ENCODE measurements around the gene MC1R.
"Not testable (repeated sequence)": the region's sequence is repeated elsewhere in the genome, so short reads cannot be mapped to it uniquely, and the experiment has no call there.

Gene MC1R

GRCh38 chr16:89931305-89931896 is 12.7 kb downstream of the MC1R start:
- no peak for ATAC-seq (ENCODE audit: insufficient read depth, low read depth)
- TF ChIP-seq EZH2 (IDR thresholded peaks at IDR 0.05; ENCODE audit: borderline replicate concordance, low read depth, low read length, severe bottlenecking), result no peak
- TF ChIP-seq, protein P1, sequence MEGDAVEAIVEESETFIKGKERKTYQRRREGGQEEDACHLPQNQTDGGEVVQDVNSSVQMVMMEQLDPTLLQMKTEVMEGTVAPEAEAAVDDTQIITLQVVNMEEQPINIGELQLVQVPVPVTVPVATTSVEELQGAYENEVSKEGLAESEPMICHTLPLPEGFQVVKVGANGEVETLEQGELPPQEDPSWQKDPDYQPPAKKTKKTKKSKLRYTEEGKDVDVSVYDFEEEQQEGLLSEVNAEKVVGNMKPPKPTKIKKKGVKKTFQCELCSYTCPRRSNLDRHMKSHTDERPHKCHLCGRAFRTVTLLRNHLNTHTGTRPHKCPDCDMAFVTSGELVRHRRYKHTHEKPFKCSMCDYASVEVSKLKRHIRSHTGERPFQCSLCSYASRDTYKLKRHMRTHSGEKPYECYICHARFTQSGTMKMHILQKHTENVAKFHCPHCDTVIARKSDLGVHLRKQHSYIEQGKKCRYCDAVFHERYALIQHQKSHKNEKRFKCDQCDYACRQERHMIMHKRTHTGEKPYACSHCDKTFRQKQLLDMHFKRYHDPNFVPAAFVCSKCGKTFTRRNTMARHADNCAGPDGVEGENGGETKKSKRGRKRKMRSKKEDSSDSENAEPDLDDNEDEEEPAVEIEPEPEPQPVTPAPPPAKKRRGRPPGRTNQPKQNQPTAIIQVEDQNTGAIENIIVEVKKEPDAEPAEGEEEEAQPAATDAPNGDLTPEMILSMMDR (IDR thresholded peaks at IDR 0.05; ENCODE audit: borderline replicate concordance, extremely low read depth, low read length, poor library complexity, severe bottlenecking), result no peak

DNA sequence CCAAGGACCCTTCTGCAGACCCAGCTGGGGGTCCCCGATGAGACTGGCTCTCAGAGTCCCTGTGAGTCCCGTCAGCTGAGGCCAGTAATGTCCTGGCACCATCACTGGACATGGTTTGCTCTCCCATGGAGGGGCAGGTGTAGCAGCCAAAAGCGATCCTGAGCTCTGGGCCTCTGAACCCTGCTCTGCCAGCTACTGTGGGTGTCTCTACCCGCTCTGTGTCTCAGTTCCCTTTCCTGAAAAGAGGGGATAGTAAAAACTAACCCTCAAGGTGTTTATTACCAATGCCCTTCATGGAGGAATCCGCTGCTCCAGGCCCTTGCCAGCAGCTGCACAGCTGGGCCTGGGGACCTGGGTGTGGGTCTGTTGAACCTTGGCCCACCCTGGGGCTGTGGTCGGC is 13.3 kb downstream of the MC1R start:
- H3K4me2 ChIP-seq (ENCODE audit: insufficient read depth, low read length), result no peak overlapping the region

More at GRCh38 chr16:89931305-89931896, 12.7 kb downstream of the MC1R start:
- no peak overlapping the region for H2AFZ ChIP-seq (ENCODE audit: low read depth, low read length)
- no peak overlapping the region for H3K4me3 ChIP-seq (ENCODE audit: low read depth in 1 of 2, low read length in 2 of 2)
- no peaks in the 10 kb centered on the region for H3K36me3 ChIP-seq (ENCODE audit: insufficient read depth, low read length)
- no peaks in the 10 kb centered on the region for H3K9me3 ChIP-seq (ENCODE audit: insufficient read depth, low read length, severe bottlenecking)
- no peaks in the 10 kb centered on the region for H3K79me2 ChIP-seq (ENCODE audit: insufficient read depth, low read length)
- H3K4me2 ChIP-seq (ENCODE audit: insufficient read depth, low read length), result no peak overlapping the region
- no peak overlapping the region for H3K9ac ChIP-seq (ENCODE audit: low read depth, low read length)
- peaks cover 18% of the 10 kb centered on the region; the same call in 1 of the 2 replicates for H4K20me1 ChIP-seq (ENCODE audit: insufficient read depth, low read length)
- no peaks in the 10 kb centered on the region for H3K27me3 ChIP-seq (ENCODE audit: insufficient read depth, low read length, poor library complexity)
- DNase-seq, result no peak
- no peak overlapping the region for H3K27ac ChIP-seq (ENCODE audit: low read length)
- peaks cover 2% of the 10 kb centered on the region for H3K4me1 ChIP-seq (ENCODE audit: insufficient read depth, low read length)

DNA sequence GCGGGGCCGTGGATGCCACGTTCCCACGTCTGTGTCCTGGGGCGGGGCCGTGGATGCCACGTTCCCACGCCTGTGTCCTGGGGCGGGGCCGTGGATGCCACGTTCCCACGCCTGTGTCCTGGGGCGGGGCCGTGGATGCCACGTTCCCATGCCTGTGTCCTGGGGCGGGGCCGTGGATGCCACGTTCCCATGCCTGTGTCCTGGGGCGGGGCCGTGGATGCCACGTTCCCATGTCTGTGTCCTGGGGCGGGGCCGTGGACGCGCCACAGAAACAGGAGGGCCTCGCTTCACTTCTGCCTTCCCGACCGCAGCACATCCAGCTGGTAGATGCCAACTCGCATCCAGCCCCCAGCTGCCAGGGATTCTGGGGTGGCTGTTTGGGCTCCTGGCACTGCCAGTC is 15.4 kb downstream of the MC1R start:
- H4K20me1 ChIP-seq (ENCODE audit: insufficient read depth, low read length), result peaks cover 17% of the 10 kb centered on the region
- H3K27ac ChIP-seq (ENCODE audit: low read length); H3K4me3 ChIP-seq (ENCODE audit: low read depth in 1 of 2, low read length in 2 of 2); H3K36me3 ChIP-seq (ENCODE audit: insufficient read depth, low read length); H3K9me3 ChIP-seq (ENCODE audit: insufficient read depth, low read length, severe bottlenecking); H3K79me2 ChIP-seq (ENCODE audit: insufficient read depth, low read length); H2AFZ ChIP-seq (ENCODE audit: low read depth, low read length); ATAC-seq (ENCODE audit: insufficient read depth, low read depth); H3K9ac ChIP-seq (ENCODE audit: low read depth, low read length); DNase-seq; H3K27me3 ChIP-seq (ENCODE audit: insufficient read depth, low read length, poor library complexity); H3K4me2 ChIP-seq (ENCODE audit: insufficient read depth, low read length); H3K4me1 ChIP-seq (ENCODE audit: insufficient read depth, low read length): not testable (repeated sequence)

More for the DNA sequence above, 13.3 kb downstream of the MC1R start:
- no peaks in the 10 kb centered on the region for H3K4me1 ChIP-seq (ENCODE audit: insufficient read depth, low read length)
- ATAC-seq (ENCODE audit: insufficient read depth, low read depth) (no peak), DNase-seq (no peak)
- H3K9ac ChIP-seq (ENCODE audit: low read depth, low read length), result no peak overlapping the region
- no peaks in the 10 kb centered on the region for H3K27me3 ChIP-seq (ENCODE audit: insufficient read depth, low read length, poor library complexity)
- H3K36me3 ChIP-seq (ENCODE audit: insufficient read depth, low read length), result no peaks in the 10 kb centered on the region
- TF ChIP-seq, protein P1 (IDR thresholded peaks at IDR 0.05; ENCODE audit: borderline replicate concordance, extremely low read depth, low read length, poor library complexity, severe bottlenecking), result no peak
- no peak for TF ChIP-seq EZH2 (IDR thresholded peaks at IDR 0.05; ENCODE audit: borderline replicate concordance, low read depth, low read length, severe bottlenecking)
- no peaks in the 10 kb centered on the region for H3K79me2 ChIP-seq (ENCODE audit: insufficient read depth, low read length)
- no peak overlapping the region for H3K27ac ChIP-seq (ENCODE audit: low read length)
- H3K4me3 ChIP-seq (ENCODE audit: low read depth in 1 of 2, low read length in 2 of 2), result no peak overlapping the region
- no peaks in the 10 kb centered on the region for H3K9me3 ChIP-seq (ENCODE audit: insufficient read depth, low read length, severe bottlenecking)
- peaks cover 16% of the 10 kb centered on the region; the same call in 1 of the 2 replicates for H4K20me1 ChIP-seq (ENCODE audit: insufficient read depth, low read length)
- H2AFZ ChIP-seq (ENCODE audit: low read depth, low read length), result no peak overlapping the region

GRCh38 chr16:89934611-89935553 is 16.2 kb downstream of the MC1R start:
- Histone ChIP-seq H3K27me3 (ENCODE audit: insufficient read depth, low read length, poor library complexity) (peaks cover 4% of the 10 kb centered on the region), H3K36me3 (ENCODE audit: insufficient read depth, low read length) (no peaks in the 10 kb centered on the region), H3K4me1 (ENCODE audit: insufficient read depth, low read length) (no peaks in the 10 kb centered on the region), H3K27ac (ENCODE audit: low read length) (no peak overlapping the region), H2AFZ (ENCODE audit: low read depth, low read length) (no peak overlapping the region), H3K9me3 (ENCODE audit: insufficient read depth, low read length, severe bottlenecking) (no peaks in the 10 kb centered on the region), H3K4me3 (ENCODE audit: low read depth in 1 of 2, low read length in 2 of 2) (no peak overlapping the region), H3K4me2 (ENCODE audit: insufficient read depth, low read length) (no peak overlapping the region), H3K9ac (ENCODE audit: low read depth, low read length) (no peak overlapping the region), H3K79me2 (ENCODE audit: insufficient read depth, low read length) (no peaks in the 10 kb centered on the region), H4K20me1 (ENCODE audit: insufficient read depth, low read length) (peaks cover 19% of the 10 kb centered on the region)
- DNase-seq (no peak), ATAC-seq (ENCODE audit: insufficient read depth, low read depth) (no peak)
- TF ChIP-seq EZH2 (IDR thresholded peaks at IDR 0.05; ENCODE audit: borderline replicate concordance, low read depth, low read length, severe bottlenecking), result no peak
- TF ChIP-seq, protein P1 (IDR thresholded peaks at IDR 0.05; ENCODE audit: borderline replicate concordance, extremely low read depth, low read length, poor library complexity, severe bottlenecking), result no peak

GRCh38 chr16:89935620-89936019 is 17.0 kb downstream of the MC1R start:
- not testable (repeated sequence) for ATAC-seq (ENCODE audit: insufficient read depth, low read depth); H3K27me3 ChIP-seq (ENCODE audit: insufficient read depth, low read length, poor library complexity); H3K27ac ChIP-seq (ENCODE audit: low read length); H3K9ac ChIP-seq (ENCODE audit: low read depth, low read length); H3K9me3 ChIP-seq (ENCODE audit: insufficient read depth, low read length, severe bottlenecking); H3K4me2 ChIP-seq (ENCODE audit: insufficient read depth, low read length); H3K79me2 ChIP-seq (ENCODE audit: insufficient read depth, low read length); H3K4me1 ChIP-seq (ENCODE audit: insufficient read depth, low read length); H2AFZ ChIP-seq (ENCODE audit: low read depth, low read length); DNase-seq; H3K4me3 ChIP-seq (ENCODE audit: low read depth in 1 of 2, low read length in 2 of 2); H3K36me3 ChIP-seq (ENCODE audit: insufficient read depth, low read length)
- H4K20me1 ChIP-seq (ENCODE audit: insufficient read depth, low read length), result peaks cover 19% of the 10 kb centered on the region

Measured in DND-41 (cell line).